Adipocyte (in vitro differentiated cells): ENCODE data around the gene CCKAR.

Source experiments
- DNase-seq: peaks from one replicate; pipeline ENCODE4 v3.0.0-alpha.2; 2015; ENCODE audit warnings: low read depth
- H3K27me3 ChIP-seq: replicated peaks from 2 replicates; pipeline ENCODE4 v1.7.0; 2013; ENCODE audit warnings: mild to moderate bottlenecking, low read length, moderate library complexity; ENCODE audit not compliant: control insufficient read depth, insufficient read depth
- H3K36me3 ChIP-seq: 2 replicates; pipeline ENCODE4 v1.7.0; 2013; ENCODE audit warnings: low read length, mild to moderate bottlenecking, moderate library complexity; ENCODE audit not compliant: control insufficient read depth, insufficient read depth, severe bottlenecking
- H3K4me1 ChIP-seq: 2 replicates; pipeline ENCODE4 v1.7.0; 2013; ENCODE audit warnings: mild to moderate bottlenecking, low read length, moderate library complexity; ENCODE audit not compliant: control insufficient read depth, insufficient read depth
- H3K4me3 ChIP-seq: 2 replicates; pipeline ENCODE4 v1.7.0; 2013; ENCODE audit warnings: mild to moderate bottlenecking, low read length, moderate library complexity
- H3K9ac ChIP-seq: 2 replicates; pipeline ENCODE4 v1.7.0; 2013; ENCODE audit warnings: mild to moderate bottlenecking, low read length, moderate library complexity
- H3K9me3 ChIP-seq: 2 replicates; pipeline ENCODE4 v1.7.0; 2013; ENCODE audit warnings: mild to moderate bottlenecking, low read length, moderate library complexity; ENCODE audit not compliant: control insufficient read depth

CCKAR gene

DNA sequence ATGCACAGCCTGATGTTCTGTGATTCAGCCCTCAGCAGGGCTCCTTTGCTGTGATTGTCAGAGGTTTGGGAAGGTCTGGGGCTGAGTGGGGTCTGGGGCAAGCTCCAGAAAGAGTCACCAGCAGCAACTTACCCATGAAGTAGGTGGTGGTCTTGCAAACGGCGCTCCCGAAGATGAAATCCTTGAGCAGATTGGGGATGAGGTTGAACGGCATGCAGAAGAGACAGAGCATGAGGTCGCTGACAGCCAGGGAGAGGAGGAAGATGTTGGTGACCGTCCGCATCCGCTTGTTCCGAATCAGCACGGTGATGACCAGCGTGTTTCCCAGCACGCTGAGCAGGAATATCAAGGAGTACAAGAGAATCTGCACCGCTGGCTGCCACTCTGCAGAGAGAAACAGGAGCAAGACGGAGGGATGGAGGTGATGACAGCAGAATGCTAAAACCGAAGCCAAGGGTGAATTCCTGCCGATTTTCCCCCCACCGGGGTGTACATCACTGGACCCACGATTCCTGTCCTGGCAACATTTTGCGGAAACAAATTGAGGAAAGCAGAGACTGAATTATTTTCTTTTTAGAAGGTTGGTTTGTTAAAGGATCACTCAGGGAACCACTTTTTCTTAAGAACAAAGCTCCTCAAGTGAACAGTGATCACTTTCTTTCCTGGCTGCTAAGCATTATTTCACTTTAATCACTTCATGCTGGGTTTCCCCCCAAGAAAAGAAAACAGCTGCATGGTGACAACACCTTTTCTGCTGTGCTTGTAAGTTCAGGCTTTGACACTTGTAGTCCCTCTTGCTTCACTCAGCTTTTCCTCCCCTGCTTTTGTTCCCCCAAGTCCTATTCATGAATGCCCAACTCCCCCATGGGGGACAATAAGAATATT is 941 bp downstream of the CCKAR start:
- Histone ChIP-seq H3K9ac (no peak overlapping the region), H3K36me3 (no peaks in the 10 kb centered on the region), H3K4me1 (peaks cover 2% of the 10 kb centered on the region), H3K4me3 (no peak overlapping the region), H3K27me3 (peaks cover 45% of the 10 kb centered on the region), H3K9me3 (no peaks in the 10 kb centered on the region)
- no peak for DNase-seq

DNA sequence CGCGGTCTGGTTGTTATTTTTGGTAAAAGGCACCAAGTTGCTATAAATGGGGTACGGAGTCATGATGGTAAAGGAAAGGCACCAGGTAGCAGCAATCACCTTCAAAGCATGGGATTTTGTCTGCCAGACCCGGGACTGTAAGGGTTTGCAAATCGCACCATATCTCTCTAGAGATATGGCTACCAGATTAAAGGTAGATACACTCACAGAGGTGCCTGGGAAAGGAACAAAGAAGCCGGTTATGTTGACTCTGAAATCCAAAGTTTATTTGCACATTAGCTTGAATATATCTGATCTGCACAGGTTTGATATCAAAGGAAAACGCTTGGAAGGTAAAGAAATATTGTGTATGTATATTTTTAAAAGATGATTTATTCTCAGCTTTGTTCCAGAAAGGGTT is 4.6 kb downstream of the CCKAR start:
- H3K27me3 ChIP-seq = peaks cover 22% of the 10 kb centered on the region
- DNase-seq = no peak
- H3K9me3 ChIP-seq = no peaks in the 10 kb centered on the region
- peaks cover 22% of the 10 kb centered on the region for H3K4me1 ChIP-seq
- H3K4me3 ChIP-seq = no peak overlapping the region
- no peaks in the 10 kb centered on the region for H3K36me3 ChIP-seq
- no peak overlapping the region for H3K9ac ChIP-seq

DNA sequence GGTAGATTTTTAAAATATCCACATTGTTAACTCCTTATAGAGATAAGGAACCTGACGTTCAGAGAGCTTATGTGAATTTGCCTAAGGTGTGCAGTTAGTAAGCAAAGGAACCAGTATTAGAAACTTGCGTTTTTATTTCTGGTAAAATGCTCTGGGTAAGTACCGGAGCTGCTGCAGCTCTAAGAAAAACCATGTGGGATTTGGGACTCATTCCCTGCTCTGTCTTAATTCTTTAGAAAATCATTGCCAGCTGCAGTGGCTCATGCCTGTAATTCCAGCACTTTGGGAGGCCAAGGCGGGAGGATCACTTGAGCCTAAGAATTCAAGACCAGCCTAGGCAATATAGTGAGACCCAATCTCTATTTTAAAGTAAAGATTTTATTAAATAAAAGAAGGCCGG is 5.8 kb downstream of the CCKAR start:
- Histone ChIP-seq H3K36me3 (no peaks in the 10 kb centered on the region), H3K4me1 (peaks cover 22% of the 10 kb centered on the region), H3K9me3 (no peaks in the 10 kb centered on the region), H3K27me3 (peaks cover 12% of the 10 kb centered on the region), H3K4me3 (no peak overlapping the region), H3K9ac (no peak overlapping the region)
- DNase-seq = peak; percentile 22

DNA sequence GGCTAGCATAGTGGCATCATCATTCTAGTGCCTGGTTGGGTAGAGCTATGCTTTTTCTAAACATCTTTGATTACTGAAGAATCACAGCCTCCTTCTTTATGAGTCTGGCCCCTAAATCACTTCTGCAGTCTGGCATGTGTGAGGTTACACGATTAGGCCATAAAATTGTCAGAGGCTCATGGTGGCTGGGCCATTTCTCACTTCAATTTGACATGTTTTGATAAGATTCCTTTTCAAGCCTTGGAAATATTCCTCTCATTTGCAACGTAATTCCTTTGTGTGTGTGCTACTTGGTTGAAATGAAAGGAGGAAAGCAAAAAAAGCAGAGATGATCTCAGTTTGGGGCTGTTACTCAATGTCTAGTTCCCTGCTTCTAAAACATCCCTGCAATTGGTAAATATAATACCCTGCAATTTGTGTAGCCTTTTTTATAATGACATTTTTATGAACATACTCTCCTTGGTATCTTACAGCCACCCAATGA is 6.2 kb downstream of the CCKAR start:
- Histone ChIP-seq H3K4me3 (no peak overlapping the region), H3K9me3 (no peaks in the 10 kb centered on the region), H3K4me1 (peaks cover 22% of the 10 kb centered on the region), H3K27me3 (peaks cover 10% of the 10 kb centered on the region), H3K9ac (no peak overlapping the region), H3K36me3 (no peaks in the 10 kb centered on the region)
- DNase-seq = peak; percentile 27

DNA sequence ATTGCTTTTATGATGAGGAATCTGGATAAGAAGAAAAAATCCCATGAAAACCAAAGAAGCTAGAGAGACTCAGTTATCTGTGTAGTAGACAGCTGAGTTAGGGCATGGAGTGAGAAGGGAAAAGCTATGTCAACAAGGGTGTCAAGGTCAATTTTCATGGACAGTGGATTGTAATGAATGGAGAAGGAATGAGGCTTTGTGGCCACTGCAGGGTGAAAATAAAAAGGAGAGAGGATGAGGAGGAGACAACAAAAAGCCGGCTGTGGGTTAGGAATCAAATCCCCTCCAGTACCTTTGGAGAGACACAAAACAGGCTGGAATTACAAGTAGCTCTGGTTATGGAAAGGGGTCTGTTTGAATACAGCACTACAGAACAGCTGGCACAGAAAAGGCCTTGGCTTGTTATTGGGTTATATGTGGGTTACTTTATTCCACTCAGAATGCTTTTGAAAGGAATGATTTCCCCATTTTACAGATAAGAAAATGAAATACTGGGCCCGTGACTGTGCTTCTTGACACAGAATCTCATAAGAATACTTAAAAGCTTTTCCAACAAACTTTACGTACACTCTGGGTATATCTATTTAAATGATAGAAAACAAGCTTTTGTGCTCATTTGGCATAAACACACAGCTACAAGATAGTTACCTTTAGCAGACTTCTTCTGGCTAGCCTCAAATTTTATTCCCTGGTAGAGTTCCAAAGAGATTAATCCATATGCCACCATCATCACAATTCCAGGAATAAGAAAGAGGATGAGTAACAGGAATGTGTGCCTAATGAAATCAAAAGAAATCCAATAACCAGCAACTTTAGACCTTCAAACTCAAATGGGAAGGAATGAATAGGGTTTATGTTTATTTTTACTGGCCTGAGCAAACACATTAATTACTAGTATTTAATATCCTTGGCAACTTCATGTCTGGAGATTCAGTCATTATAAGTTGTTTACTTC is 7.5 kb downstream of the CCKAR start:
- DNase-seq = no peak
- Histone ChIP-seq H3K36me3 (no peaks in the 10 kb centered on the region), H3K4me3 (no peak overlapping the region), H3K27me3 (peaks cover under 1% of the 10 kb centered on the region), H3K4me1 (peaks cover 22% of the 10 kb centered on the region), H3K9me3 (no peaks in the 10 kb centered on the region), H3K9ac (no peak overlapping the region)

DNA sequence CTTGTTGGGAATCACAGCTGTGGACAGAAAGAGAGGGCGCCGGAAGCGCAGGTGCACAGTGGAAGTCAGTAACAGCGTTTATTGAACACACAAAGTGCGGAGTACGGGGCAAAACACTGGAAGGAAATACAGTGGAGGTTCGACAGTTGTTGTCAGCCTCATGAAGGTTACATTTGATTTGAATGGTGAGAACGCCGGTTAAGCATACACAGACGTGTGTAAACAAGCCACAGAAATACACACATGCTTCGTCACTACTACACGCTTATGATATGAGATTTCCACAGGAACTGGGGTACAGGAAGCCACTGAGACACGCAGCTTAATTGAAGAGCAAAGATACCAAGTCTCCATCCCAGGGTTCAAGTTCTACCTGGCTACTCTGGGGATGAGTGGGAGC is 12.0 kb downstream of the CCKAR start:
- Histone ChIP-seq H3K4me1 (peaks cover 10% of the 10 kb centered on the region), H3K36me3 (no peaks in the 10 kb centered on the region), H3K9ac (no peak overlapping the region), H3K9me3 (no peaks in the 10 kb centered on the region), H3K27me3 (peaks cover 3% of the 10 kb centered on the region), H3K4me3 (no peak overlapping the region)
- DNase-seq = no peak

DNA sequence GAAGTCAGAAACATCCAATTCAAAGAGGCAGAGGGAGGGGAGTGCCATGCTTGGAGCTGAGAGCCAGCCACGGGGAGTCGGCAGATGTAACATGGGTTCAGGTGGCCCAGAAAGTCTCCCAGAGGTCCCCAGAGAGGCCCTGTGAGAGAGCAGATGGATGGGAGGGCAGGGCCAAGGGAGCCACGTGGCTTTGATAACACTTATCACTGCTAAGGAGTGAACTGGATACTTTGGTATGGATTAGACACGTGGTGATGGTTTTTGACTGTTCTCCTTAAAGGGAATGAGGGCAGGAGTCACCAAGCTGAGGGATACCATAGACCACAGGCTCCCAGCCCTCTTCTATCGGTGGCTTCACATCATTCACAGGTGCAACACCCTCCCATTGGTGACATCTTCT is 13.7 kb downstream of the CCKAR start:
- Histone ChIP-seq H3K9ac (no peak overlapping the region), H3K9me3 (no peaks in the 10 kb centered on the region), H3K4me1 (no peaks in the 10 kb centered on the region), H3K4me3 (no peak overlapping the region), H3K36me3 (no peaks in the 10 kb centered on the region), H3K27me3 (peaks cover 3% of the 10 kb centered on the region)
- no peak for DNase-seq

DNA sequence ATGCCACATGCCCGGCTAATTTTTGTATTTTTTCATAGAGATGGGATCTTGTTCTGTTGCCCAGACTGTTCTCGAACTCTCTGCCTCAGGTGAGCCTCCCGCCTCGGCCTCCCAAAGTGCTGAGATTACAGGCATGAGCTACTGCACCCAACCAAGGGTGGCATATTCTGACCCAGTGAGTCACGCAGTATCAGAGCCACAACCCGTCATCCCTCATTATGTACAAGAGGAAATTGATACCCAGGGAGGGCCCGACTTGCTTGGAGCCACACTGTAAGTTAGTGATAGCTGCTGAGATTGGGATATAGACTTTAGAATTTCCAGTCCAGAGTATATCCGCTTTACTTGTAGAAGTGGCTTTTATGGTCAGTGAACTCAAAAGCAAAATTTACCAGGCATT is 14.6 kb downstream of the CCKAR start:
- H3K9ac ChIP-seq = no peak overlapping the region
- H3K4me3 ChIP-seq = no peak overlapping the region
- H3K36me3 ChIP-seq = no peaks in the 10 kb centered on the region
- peaks cover 3% of the 10 kb centered on the region for H3K27me3 ChIP-seq
- H3K4me1 ChIP-seq = no peaks in the 10 kb centered on the region
- no peaks in the 10 kb centered on the region for H3K9me3 ChIP-seq
- DNase-seq = no peak

DNA sequence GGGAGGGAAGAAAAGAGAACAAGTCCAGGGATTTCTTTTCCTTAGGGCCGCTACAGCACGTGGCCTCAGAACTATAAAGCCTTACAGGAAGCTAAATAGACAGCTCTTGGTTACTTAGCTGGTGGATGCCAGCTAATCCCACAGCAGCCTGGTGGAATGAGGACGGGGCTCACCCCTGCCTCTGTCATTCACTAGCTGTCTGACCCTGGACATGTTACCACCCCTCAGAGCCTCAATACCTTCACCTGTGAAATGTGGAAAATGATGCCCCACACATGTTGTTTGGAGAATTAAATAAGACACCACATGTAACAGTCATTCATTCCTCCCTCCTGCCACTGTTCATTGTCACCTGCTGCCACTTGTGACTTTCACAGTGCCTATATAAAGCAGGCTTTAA is 15.7 kb downstream of the CCKAR start:
- no peaks in the 10 kb centered on the region for H3K4me1 ChIP-seq
- no peak for DNase-seq
- H3K27me3 ChIP-seq = peaks cover 3% of the 10 kb centered on the region
- no peaks in the 10 kb centered on the region for H3K9me3 ChIP-seq
- H3K9ac ChIP-seq = no peak overlapping the region
- no peak overlapping the region for H3K4me3 ChIP-seq
- H3K36me3 ChIP-seq = no peaks in the 10 kb centered on the region

DNA sequence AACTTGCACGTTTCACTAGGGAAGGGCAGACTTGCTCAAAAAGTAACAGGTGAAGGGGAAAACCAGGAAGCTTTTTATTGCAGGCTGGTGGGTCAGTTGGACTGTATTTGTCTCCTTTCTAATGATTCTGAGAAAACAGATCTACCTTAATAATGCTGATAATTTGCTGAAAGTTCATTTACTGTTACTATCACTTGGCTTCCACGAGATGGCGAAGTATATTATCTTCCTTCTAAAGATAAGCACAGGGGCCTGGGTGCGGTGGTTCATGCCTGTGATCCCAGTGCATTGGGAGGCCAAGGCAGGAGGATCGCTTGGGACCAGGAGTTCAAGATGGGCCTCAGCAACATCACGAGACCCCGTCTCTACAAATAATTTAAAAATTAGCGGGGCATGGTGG is 16.4 kb downstream of the CCKAR start:
- H3K27me3 ChIP-seq = peaks cover 3% of the 10 kb centered on the region
- H3K9ac ChIP-seq = no peak overlapping the region
- no peaks in the 10 kb centered on the region for H3K4me1 ChIP-seq
- H3K9me3 ChIP-seq = peaks cover 3% of the 10 kb centered on the region
- no peak overlapping the region for H3K4me3 ChIP-seq
- no peak for DNase-seq
- H3K36me3 ChIP-seq = no peaks in the 10 kb centered on the region

DNA sequence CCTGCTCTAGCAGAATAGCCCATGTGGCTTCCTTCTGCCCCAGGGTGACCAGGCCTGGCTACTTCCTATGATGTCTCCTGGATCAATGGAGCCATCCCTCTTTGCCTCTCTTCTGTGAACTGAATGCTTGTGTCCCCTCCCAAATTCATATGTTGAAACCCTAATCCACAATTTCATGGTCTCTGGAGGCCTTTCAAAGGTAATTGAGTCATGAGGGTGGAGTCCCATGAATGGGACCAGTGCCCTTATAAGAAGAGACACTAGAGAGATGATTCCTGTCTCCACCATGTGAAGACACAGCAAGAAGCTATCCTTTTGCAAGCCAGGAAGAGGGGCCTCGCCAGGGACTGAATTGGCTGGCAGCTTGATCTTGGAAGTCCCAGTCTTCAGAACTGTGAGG is 18.4 kb downstream of the CCKAR start:
- Histone ChIP-seq H3K27me3 (peaks cover 7% of the 10 kb centered on the region), H3K36me3 (no peaks in the 10 kb centered on the region), H3K9me3 (peaks cover 4% of the 10 kb centered on the region), H3K4me3 (no peak overlapping the region), H3K9ac (no peak overlapping the region), H3K4me1 (no peaks in the 10 kb centered on the region)
- no peak for DNase-seq
